ENCODE data around the gene GPC6. TPM values are rescaled to one million over a fixed set of nuclear protein-coding genes. Genes with fewer than 3 reads are reported as not detected.

The GPC6 gene
- total RNA-seq, 2 donors from 2014 or later, result 3.4 to 5.3 TPM

GRCh38 chr13:94020426-94020825 lies 793.8 kb downstream of the GPC6 start:
- Histone ChIP-seq H3K27ac (no peak overlapping the region), H3K4me3 (no peak overlapping the region), H3K36me3 (no peaks in the 10 kb centered on the region), H3K9me3 (no peaks in the 10 kb centered on the region), H3K4me1 (replicated peaks) (no peaks in the 10 kb centered on the region), H3K27me3 (replicated peaks; ENCODE audit: insufficient read depth) (no peaks in the 10 kb centered on the region)
- WGBS, result 96% methylated on average over 2 of the region's 2 CpGs
- TF ChIP-seq CTCF (IDR thresholded peaks at IDR 0.05) (no peak), POLR2AphosphoS5 (IDR thresholded peaks at IDR 0.05) (no peak), POLR2A (IDR thresholded peaks at IDR 0.05) (no peak)
- intact Hi-C loops (cut with DNase I), result no loop called here
- DNase-seq (ENCODE audit: low spot score), result no peak

- no peaks in the 10 kb centered on the region for H3K36me3 ChIP-seq
- no peak overlapping the region for H3K4me3 ChIP-seq
- intact Hi-C loops (cut with DNase I), result no loop called here
- no peak for DNase-seq (ENCODE audit: low spot score)
- TF ChIP-seq POLR2A (IDR thresholded peaks at IDR 0.05) (no peak), CTCF (IDR thresholded peaks at IDR 0.05) (no peak), POLR2AphosphoS5 (IDR thresholded peaks at IDR 0.05) (no peak)
- H3K9me3 ChIP-seq, result no peaks in the 10 kb centered on the region
- H3K27me3 ChIP-seq (replicated peaks; ENCODE audit: insufficient read depth), result no peaks in the 10 kb centered on the region
- H3K4me1 ChIP-seq (replicated peaks), result no peaks in the 10 kb centered on the region
- H3K27ac ChIP-seq, result no peak overlapping the region
Measured at GRCh38 chr13:94020833-94021232, 794.2 kb downstream of the GPC6 start.

GRCh38 chr13:94028234-94028633 lies 801.6 kb downstream of the GPC6 start:
- TF ChIP-seq CTCF (IDR thresholded peaks at IDR 0.05), result no peak
- TF ChIP-seq POLR2AphosphoS5 (IDR thresholded peaks at IDR 0.05), result no peak
- TF ChIP-seq POLR2A (IDR thresholded peaks at IDR 0.05), result no peak
- H3K27ac ChIP-seq, result no peak overlapping the region
- no peaks in the 10 kb centered on the region for H3K4me1 ChIP-seq (replicated peaks)
- no peak for DNase-seq (ENCODE audit: low spot score)
- intact Hi-C loops (cut with DNase I), result no loop called here
- 36% methylated on average over 2 of the region's 2 CpGs for WGBS
- no peaks in the 10 kb centered on the region for H3K9me3 ChIP-seq
- H3K36me3 ChIP-seq, result no peaks in the 10 kb centered on the region
- no peaks in the 10 kb centered on the region for H3K27me3 ChIP-seq (replicated peaks; ENCODE audit: insufficient read depth)
- no peak overlapping the region for H3K4me3 ChIP-seq

GRCh38 chr13:94028650-94029049 lies 802.0 kb downstream of the GPC6 start:
- no peaks in the 10 kb centered on the region for H3K36me3 ChIP-seq
- TF ChIP-seq POLR2AphosphoS5 (IDR thresholded peaks at IDR 0.05) (no peak), CTCF (IDR thresholded peaks at IDR 0.05) (no peak), POLR2A (IDR thresholded peaks at IDR 0.05) (no peak)
- intact Hi-C loops (cut with DNase I), result no loop called here
- no peak overlapping the region for H3K4me3 ChIP-seq
- no peaks in the 10 kb centered on the region for H3K4me1 ChIP-seq (replicated peaks)
- WGBS, result 83% methylated on average over 1 of the region's 1 CpG
- H3K27ac ChIP-seq, result no peak overlapping the region
- H3K9me3 ChIP-seq, result no peaks in the 10 kb centered on the region
- H3K27me3 ChIP-seq (replicated peaks; ENCODE audit: insufficient read depth), result no peaks in the 10 kb centered on the region
- no peak for DNase-seq (ENCODE audit: low spot score)

- 90% methylated on average over 14 of the region's 14 CpGs for WGBS
- intact Hi-C loops (cut with DNase I), result no loop called here
- Histone ChIP-seq H3K4me1 (replicated peaks) (no peaks in the 10 kb centered on the region), H3K9me3 (no peaks in the 10 kb centered on the region), H3K27me3 (replicated peaks; ENCODE audit: insufficient read depth) (no peaks in the 10 kb centered on the region), H3K4me3 (no peak overlapping the region), H3K36me3 (no peaks in the 10 kb centered on the region), H3K27ac (no peak overlapping the region)
- DNase-seq (ENCODE audit: low spot score), result no peak
- TF ChIP-seq POLR2AphosphoS5 (IDR thresholded peaks at IDR 0.05), result no peak
- no peak for TF ChIP-seq POLR2A (IDR thresholded peaks at IDR 0.05)
- no peak for TF ChIP-seq CTCF (IDR thresholded peaks at IDR 0.05)
Measured at GRCh38 chr13:94030415-94031119, 804.0 kb downstream of the GPC6 start.
